GM23338 (cell line): ENCODE data around the gene CBFA2T2. TPM values are rescaled to one million over a fixed set of nuclear protein-coding genes. Genes with fewer than 3 reads are reported as not detected.
"Not testable (repeated sequence)": the region's sequence is repeated elsewhere in the genome, so short reads cannot be mapped to it uniquely, and the experiment has no call there.

ENCODE experiments used
- ATAC-seq: fragments of 200-7000 bp; cut with Tn5 transposase; 3 replicates; pipeline ENCODE4 v1.9.1; 2020
- DNase-seq: peaks from one replicate; pipeline ENCODE4 v3.0.0-alpha.2; 2015; ENCODE audit warnings: low spot score
- H2AFZ ChIP-seq: fragments of 200-600 bp; sonication (generic); 2 replicates; pipeline ENCODE4 v1.8.0; 2016; ENCODE audit warnings: antibody characterized with exemption, mild to moderate bottlenecking, moderate library complexity
- H3F3A ChIP-seq: fragments of 200-600 bp; sonication (generic); replicated peaks from 2 replicates; pipeline ENCODE4 v1.8.0; 2017; ENCODE audit warnings: antibody characterized with exemption, mixed run types, low read depth
- H3K27ac ChIP-seq: fragments of 200-600 bp; sonication (generic); 2 replicates; pipeline ENCODE4 v1.6.1; 2016; ENCODE audit warnings: low read depth
- H3K27me3 ChIP-seq: fragments of 200-600 bp; sonication (generic); 2 replicates; pipeline ENCODE4 v1.8.0; 2016; ENCODE audit warnings: mild to moderate bottlenecking, mixed run types, moderate library complexity; ENCODE audit not compliant: insufficient read depth
- H3K36me3 ChIP-seq: fragments of 200-600 bp; sonication (generic); 2 replicates; pipeline ENCODE4 v1.8.0; 2016; ENCODE audit warnings: mild to moderate bottlenecking; ENCODE audit not compliant: insufficient read depth
- H3K4me1 ChIP-seq: fragments of 200-600 bp; sonication (generic); 2 replicates; pipeline ENCODE4 v1.8.0; 2016; ENCODE audit warnings: mild to moderate bottlenecking, moderate library complexity; ENCODE audit not compliant: insufficient read depth
- H3K4me2 ChIP-seq: fragments of 200-600 bp; sonication (generic); 2 replicates; pipeline ENCODE4 v1.7.1; 2017; ENCODE audit warnings: mixed run types
- H3K4me3 ChIP-seq: fragments of 200-600 bp; sonication (generic); 2 replicates; pipeline ENCODE4 v1.6.1; 2016; ENCODE audit warnings: mixed run types
- H3K79me2 ChIP-seq: fragments of 200-600 bp; sonication (generic); replicated peaks from 2 replicates; pipeline ENCODE4 v1.8.0; 2017; ENCODE audit warnings: mild to moderate bottlenecking; ENCODE audit not compliant: insufficient read depth
- H3K9me2 ChIP-seq: fragments of 200-600 bp; sonication (generic); 2 replicates; pipeline ENCODE4 v1.8.0; 2017; ENCODE audit not compliant: insufficient read depth
- H4K20me1 ChIP-seq: fragments of 200-600 bp; sonication (generic); replicated peaks from 2 replicates; pipeline ENCODE4 v1.8.0; 2017; ENCODE audit warnings: mild to moderate bottlenecking; ENCODE audit not compliant: insufficient read depth
- H3K27ac Mint-ChIP-seq: 2 replicates; pipeline ENCODE4 v1.8.0; 2020; ENCODE audit warnings: inconsistent platforms, mild to moderate bottlenecking, moderate library complexity, mixed read lengths
- H3K27me3 Mint-ChIP-seq: 3 replicates; pipeline ENCODE4 v1.8.0; 2022; ENCODE audit warnings: low read depth, mild to moderate bottlenecking, moderate library complexity, mixed read lengths, inconsistent platforms; ENCODE audit not compliant: insufficient read depth, poor library complexity
- H3K36me3 Mint-ChIP-seq: 3 replicates; pipeline ENCODE4 v1.8.0; 2021; ENCODE audit warnings: low read depth, mild to moderate bottlenecking, inconsistent platforms, moderate library complexity, mixed read lengths
- H3K4me1 Mint-ChIP-seq: 3 replicates; pipeline ENCODE4 v1.8.0; 2020; ENCODE audit warnings: mild to moderate bottlenecking, inconsistent platforms, mixed read lengths
- H3K4me3 Mint-ChIP-seq: 3 replicates; pipeline ENCODE4 v1.8.0; 2021; ENCODE audit warnings: moderate library complexity, mild to moderate bottlenecking, inconsistent platforms, mixed read lengths
- H3K9me3 Mint-ChIP-seq: 3 replicates; pipeline ENCODE4 v1.8.0; 2020; ENCODE audit warnings: moderate library complexity, mild to moderate bottlenecking, inconsistent platforms, mixed read lengths
- CREB1 ChIP-seq: fragments of 250-450 bp; sonication (Bioruptor Pico); IDR thresholded peaks from 2 replicates; pipeline ENCODE4 v1.5.0; 2020; ENCODE audit warnings: low read depth, mild to moderate bottlenecking, moderate library complexity
- ETS1 ChIP-seq: IDR thresholded peaks from 2 replicates; pipeline ENCODE4 v1.6.1; 2016; ENCODE audit warnings: antibody characterized with exemption
- EZH2 ChIP-seq: fragments of 200-600 bp; sonication (generic); IDR thresholded peaks from one replicate; pipeline ENCODE4 v1.8.0; 2017; ENCODE audit warnings: antibody characterized with exemption, mild to moderate bottlenecking, low read depth; ENCODE audit not compliant: unreplicated experiment
- EZH2phosphoT487 ChIP-seq: fragments of 200-600 bp; sonication (generic); IDR thresholded peaks from one replicate; pipeline ENCODE4 v1.8.1; 2018; ENCODE audit warnings: antibody characterized with exemption; ENCODE audit not compliant: unreplicated experiment
- JUNB ChIP-seq: IDR thresholded peaks from one replicate; pipeline ENCODE4 v1.6.1; 2016; ENCODE audit warnings: antibody characterized with exemption; ENCODE audit not compliant: unreplicated experiment
- POLR2AphosphoS5 ChIP-seq: IDR thresholded peaks from 2 replicates; pipeline ENCODE4 v1.6.1; 2016; ENCODE audit warnings: antibody characterized with exemption, low read depth
- REST ChIP-seq: IDR thresholded peaks from one replicate; pipeline ENCODE4 v1.6.1; 2018; ENCODE audit warnings: antibody characterized with exemption; ENCODE audit not compliant: unreplicated experiment
- ZNF462 ChIP-seq: fragments of 250-450 bp; sonication (Bioruptor Pico); IDR thresholded peaks from 2 replicates; pipeline ENCODE4 v1.5.0; 2020; ENCODE audit warnings: mild to moderate bottlenecking, moderate library complexity
- polyA plus RNA-seq: library from polyadenylated mRNA; unstranded; fragments of >200 nt; fragmentation: Nextera tagmentation; extraction: Ambion mirVana; gene quantifications from 2 replicates; pipeline ENCODE4 v1.2.1, GENCODE V29; 2016
- total RNA-seq: library from RNA; depleted of rRNA; stranded (reverse); fragments of >200 nt; shearing (Covaris generic); gene quantifications from 2 replicates; pipeline ENCODE4 v1.2.3, GENCODE V29; 2014

Gene CBFA2T2
- total and polyA plus RNA-seq, 2 experiments from 2014 or later: 12.7 to 15.8 TPM

- not testable (repeated sequence) for H2AFZ ChIP-seq, ATAC-seq, H3K4me1 ChIP-seq, H4K20me1 ChIP-seq, H3K4me3 ChIP-seq, H3K4me3 Mint-ChIP-seq, H3F3A ChIP-seq, H3K36me3 Mint-ChIP-seq, H3K27ac Mint-ChIP-seq, H3K4me2 ChIP-seq, H3K9me3 Mint-ChIP-seq, DNase-seq, H3K27ac ChIP-seq, H3K9me2 ChIP-seq, H3K36me3 ChIP-seq, H3K4me1 Mint-ChIP-seq, H3K79me2 ChIP-seq
- peaks cover 16% of the 10 kb centered on the region for H3K27me3 ChIP-seq
- peaks cover 30% of the 10 kb centered on the region for H3K27me3 Mint-ChIP-seq
These were observed 49.3 kb upstream of the CBFA2T2 start for GRCh38 chr20:33440562-33440961.

- no peak overlapping the region for H3K4me3 Mint-ChIP-seq
- no peaks in the 10 kb centered on the region for H3K36me3 Mint-ChIP-seq
- no peak overlapping the region for H3K4me3 ChIP-seq
- H3K27ac Mint-ChIP-seq: no peak overlapping the region
- no peaks in the 10 kb centered on the region for H3K79me2 ChIP-seq
- no peaks in the 10 kb centered on the region for H3K9me3 Mint-ChIP-seq
- no peaks in the 10 kb centered on the region for H4K20me1 ChIP-seq
- peaks cover 8% of the 10 kb centered on the region for H3K4me1 Mint-ChIP-seq
- DNase-seq (peak; percentile 57), ATAC-seq (no peak)
- H3K27me3 ChIP-seq: peaks cover 16% of the 10 kb centered on the region
- no peaks in the 10 kb centered on the region for H3K36me3 ChIP-seq
- H3K27me3 Mint-ChIP-seq: peaks cover 32% of the 10 kb centered on the region
- peaks cover 8% of the 10 kb centered on the region for H3K4me1 ChIP-seq
- no peak overlapping the region for H3K4me2 ChIP-seq
- no peak overlapping the region for H3K27ac ChIP-seq
- H3K9me2 ChIP-seq: no peaks in the 10 kb centered on the region
- H2AFZ ChIP-seq: no peak overlapping the region
- H3F3A ChIP-seq: no peaks in the 10 kb centered on the region
- TF ChIP-seq EZH2phosphoT487 (no peak), ZNF462 (no peak), EZH2 (no peak), JUNB (no peak), CREB1 (CRISPR knock-in tag) (no peak), REST (no peak), POLR2AphosphoS5 (no peak), ETS1 (no peak)
These were observed 48.5 kb upstream of the CBFA2T2 start for GRCh38 chr20:33441142-33441955.
